Psoas muscle (tissue), 8 donors: ENCODE data around the gene MS4A18. TPM values are rescaled to one million over a fixed set of nuclear protein-coding genes. Genes with fewer than 3 reads are reported as not detected.
"Not testable (repeated sequence)": the region's sequence is repeated elsewhere in the genome, so short reads cannot be mapped to it uniquely, and the experiment has no call there.

Source experiments
- ATAC-seq, 4 donors: fragments of 200-7000 bp; cut with Tn5 transposase; one replicate each; pipeline ENCODE4 v1.9.1; 2020; ENCODE audit warnings: moderate library complexity in 3 of 4, mild to moderate bottlenecking in 2 of 4
- DNase-seq, 2 donors: peaks; one replicate each; pipeline ENCODE4 v3.0.0-alpha.2; 2020
- H3K27ac ChIP-seq: fragments of 200-600 bp; one replicate; pipeline ENCODE4 v1.8.0; 2022
- H3K27me3 ChIP-seq, 3 donors: fragments of 200-600 bp in 1 of 3; one replicate each; pipeline versions ENCODE4 v1.6.1 to v1.8.0; 2013 to 2022; ENCODE audit warnings: low read length in 2 of 3, mild to moderate bottlenecking in 2 of 3, moderate library complexity in 1 of 3; ENCODE audit not compliant: insufficient read depth in 3 of 3
- H3K36me3 ChIP-seq, 2 donors: fragments of 200-600 bp in 1 of 2; one replicate each; pipeline versions ENCODE4 v1.6.1 to v1.8.0; 2013 to 2022; ENCODE audit warnings: low read depth in 1 of 2, mild to moderate bottlenecking in 1 of 2, moderate library complexity in 1 of 2; ENCODE audit not compliant: insufficient read depth in 1 of 2
- H3K4me1 ChIP-seq: fragments of 200-600 bp; one replicate; pipeline ENCODE4 v1.8.0; 2022
- H3K4me3 ChIP-seq: fragments of 200-600 bp; one replicate; pipeline ENCODE4 v1.8.0; 2022; ENCODE audit warnings: mild to moderate bottlenecking
- H3K9me3 ChIP-seq: fragments of 200-600 bp; one replicate; pipeline ENCODE4 v1.8.0; 2022
- WGBS, 3 donors: extraction: QIAGEN DNeasy Blood & Tissue Kit; methylation state at CpG; one replicate each; pipeline versions ENCODE4 v1.1.6 to v1.1.7; 2013; 5-methylcytosine and 5-hydroxymethylcytosine counted together
- intact Hi-C, 2 donors: fragments of 100-400 bp; cut with DNase I; formaldehyde crosslinking; loops; one replicate each; pipeline versions ENCODE4 v1.11.0 to v1.14.2; 2022
- polyA plus RNA-seq, 3 donors: library from polyadenylated mRNA; stranded (reverse); fragments of 200-250 nt; gene quantifications; one replicate each; pipeline ENCODE4 v1.2.3, GENCODE V29; 2013
- total RNA-seq, 4 donors: library from RNA; stranded (reverse); fragmentation: NEBNext Ultra II Directional in 2 of 4; extraction: Animal tissue kit (Norgen Biotek cat#: 25700) in 2 of 4; gene quantifications; one replicate each; pipeline versions ENCODE4 v1.2.1 to v1.2.4, GENCODE V29; 2021 to 2023
- TF ChIP-seq, protein P1 (sequence below): fragments of 200-600 bp; IDR thresholded peaks from one replicate; pipeline ENCODE4 v1.8.0; 2022; ENCODE audit warnings: antibody characterized with exemption
- donor health status: healthy with polysubstance abuse.
- donor health status: DM: no; HTN: no; CAD: no; lungs with moderate emphysema.
- donor health status: Bipolar disorder and iron deficiency.
- donor health status: healthy.
- donor health status: DM: yes; HTN: yes; CAD: no.
- donor health status: DM: no; HTN: no; CAD: no.
- donor health status: DM: no; HTN: no; CAD: no.
- donor health status: DM: yes; HTN: yes; CAD: no.

Gene MS4A18
- total and polyA plus RNA-seq, 7 donors = not detected

- ATAC-seq (no peak), DNase-seq (no peak)
- intact Hi-C loops = no loop called here
- 87 to 91% (median 88%) methylated on average over 19 of the region's 19 CpGs for WGBS, 3 donors
- no peak overlapping the region for H3K4me3 ChIP-seq
- peaks cover 8% of the 10 kb centered on the region for H3K4me1 ChIP-seq
- no peak overlapping the region for H3K27ac ChIP-seq
- TF ChIP-seq, protein P1, sequence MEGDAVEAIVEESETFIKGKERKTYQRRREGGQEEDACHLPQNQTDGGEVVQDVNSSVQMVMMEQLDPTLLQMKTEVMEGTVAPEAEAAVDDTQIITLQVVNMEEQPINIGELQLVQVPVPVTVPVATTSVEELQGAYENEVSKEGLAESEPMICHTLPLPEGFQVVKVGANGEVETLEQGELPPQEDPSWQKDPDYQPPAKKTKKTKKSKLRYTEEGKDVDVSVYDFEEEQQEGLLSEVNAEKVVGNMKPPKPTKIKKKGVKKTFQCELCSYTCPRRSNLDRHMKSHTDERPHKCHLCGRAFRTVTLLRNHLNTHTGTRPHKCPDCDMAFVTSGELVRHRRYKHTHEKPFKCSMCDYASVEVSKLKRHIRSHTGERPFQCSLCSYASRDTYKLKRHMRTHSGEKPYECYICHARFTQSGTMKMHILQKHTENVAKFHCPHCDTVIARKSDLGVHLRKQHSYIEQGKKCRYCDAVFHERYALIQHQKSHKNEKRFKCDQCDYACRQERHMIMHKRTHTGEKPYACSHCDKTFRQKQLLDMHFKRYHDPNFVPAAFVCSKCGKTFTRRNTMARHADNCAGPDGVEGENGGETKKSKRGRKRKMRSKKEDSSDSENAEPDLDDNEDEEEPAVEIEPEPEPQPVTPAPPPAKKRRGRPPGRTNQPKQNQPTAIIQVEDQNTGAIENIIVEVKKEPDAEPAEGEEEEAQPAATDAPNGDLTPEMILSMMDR = no peak
- H3K36me3 ChIP-seq = no peaks in the 10 kb centered on the region
- no peaks in the 10 kb centered on the region for H3K9me3 ChIP-seq
- peaks cover 0 to 11% (median 0%) of the 10 kb centered on the region in 3 donors for H3K27me3 ChIP-seq
Observed at GRCh38 chr11:60757231-60757800, 32.8 kb downstream of the MS4A18 start.

DNA sequence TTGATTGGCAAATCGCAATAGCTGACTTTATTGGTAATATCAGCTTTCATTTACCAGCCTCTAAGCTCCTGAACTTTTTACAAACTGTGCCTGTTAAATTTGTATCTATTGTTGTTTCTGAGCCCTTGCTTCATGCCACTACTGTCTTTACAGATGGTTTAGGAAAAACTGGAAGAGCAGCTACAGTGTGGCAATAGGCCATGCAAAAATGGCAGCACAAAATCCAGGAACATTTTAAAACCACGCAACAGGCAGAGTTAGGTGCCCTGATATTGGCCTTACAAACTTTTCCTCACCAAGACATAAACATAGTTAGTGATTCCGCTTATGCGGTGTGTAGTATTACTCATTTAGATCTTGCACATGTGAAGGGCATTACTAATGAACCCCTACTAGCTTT lies 34.2 kb downstream of the MS4A18 start:
- H3K4me1 ChIP-seq, H3K36me3 ChIP-seq, intact Hi-C loops, ATAC-seq, DNase-seq, H3K27me3 ChIP-seq, H3K4me3 ChIP-seq, H3K27ac ChIP-seq, H3K9me3 ChIP-seq: not testable (repeated sequence)
- WGBS, 3 donors = 87 to 90% (median 87%) methylated on average over 4 of the region's 4 CpGs

GRCh38 chr11:60759438-60760225 lies 35.1 kb downstream of the MS4A18 start:
- intact Hi-C loops, H3K27me3 ChIP-seq: not testable (repeated sequence)

DNA sequence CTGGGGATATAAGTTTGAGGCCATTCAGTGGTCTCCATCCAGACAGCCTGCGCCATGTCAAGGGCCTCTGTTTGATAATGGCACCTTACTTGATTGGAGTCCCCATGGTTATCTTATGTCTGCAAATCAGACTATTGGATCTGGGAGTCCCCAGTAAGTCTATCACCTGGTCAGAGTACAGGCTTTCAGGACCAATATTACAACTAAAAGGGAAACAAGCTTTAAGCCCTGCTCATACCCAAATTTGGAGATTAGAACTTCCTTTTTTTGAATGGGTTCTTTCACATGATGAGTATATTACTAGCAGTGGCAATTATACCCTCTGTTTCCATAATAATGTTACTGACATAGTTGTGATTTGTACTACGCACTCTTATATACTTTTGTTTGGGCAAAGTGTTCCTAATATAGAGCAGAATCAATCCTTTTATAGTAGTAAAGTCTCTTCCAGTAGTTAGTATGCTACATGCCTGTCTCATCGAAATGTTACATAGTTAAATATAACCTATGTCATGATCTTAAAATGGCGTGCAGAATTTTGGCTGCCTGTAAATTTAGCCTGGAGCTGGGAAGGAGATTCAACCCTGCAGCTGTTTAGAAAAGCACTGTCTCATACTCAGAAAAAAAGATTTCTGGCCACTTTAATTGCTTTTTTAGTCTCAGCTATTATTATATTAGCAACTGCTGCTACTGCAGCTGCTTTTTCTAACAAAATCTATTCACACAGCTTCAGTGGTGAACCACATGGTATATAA lies 37.1 kb downstream of the MS4A18 start:
- Histone ChIP-seq H3K4me3 (no peak overlapping the region), H3K9me3 (no peaks in the 10 kb centered on the region), H3K4me1 (peaks cover 8% of the 10 kb centered on the region), H3K27me3 (peaks cover 0 to 13% (median 5%) of the 10 kb centered on the region in 3 donors), H3K27ac (no peak overlapping the region), H3K36me3 (no peaks in the 10 kb centered on the region)
- 51 to 56% (median 51%) methylated on average over 4 of the region's 4 CpGs for WGBS, 3 donors
- ATAC-seq (peak in 1 of 4 donors; percentile 46), DNase-seq (no peak)
- TF ChIP-seq, protein P1 = no peak
- intact Hi-C loops = no loop called here

More at GRCh38 chr11:60759438-60760225, 35.1 kb downstream of the MS4A18 start:
- not testable (repeated sequence) for H3K36me3 ChIP-seq, H3K27ac ChIP-seq, ATAC-seq, DNase-seq, H3K4me3 ChIP-seq, H3K4me1 ChIP-seq, H3K9me3 ChIP-seq
- 75 to 85% (median 78%) methylated on average over 22 of the region's 22 CpGs for WGBS, 3 donors

GRCh38 chr11:60762851-60763691 lies 38.6 kb downstream of the MS4A18 start:
- no peaks in the 10 kb centered on the region for H3K36me3 ChIP-seq
- H3K9me3 ChIP-seq = no peaks in the 10 kb centered on the region
- WGBS, 3 donors = 68 to 70% (median 69%) methylated on average over 11 of the region's 11 CpGs
- TF ChIP-seq, protein P1 = no peak
- ATAC-seq (no peak), DNase-seq (no peak)
- no peak overlapping the region for H3K27ac ChIP-seq
- H3K4me1 ChIP-seq = peaks cover 8% of the 10 kb centered on the region
- intact Hi-C loops = no loop called here
- no peak overlapping the region for H3K4me3 ChIP-seq
- H3K27me3 ChIP-seq = peaks cover 0 to 23% (median 5%) of the 10 kb centered on the region in 3 donors
